Measurements from ENCODE around the gene RASA4B.

RASA4B gene

DNA sequence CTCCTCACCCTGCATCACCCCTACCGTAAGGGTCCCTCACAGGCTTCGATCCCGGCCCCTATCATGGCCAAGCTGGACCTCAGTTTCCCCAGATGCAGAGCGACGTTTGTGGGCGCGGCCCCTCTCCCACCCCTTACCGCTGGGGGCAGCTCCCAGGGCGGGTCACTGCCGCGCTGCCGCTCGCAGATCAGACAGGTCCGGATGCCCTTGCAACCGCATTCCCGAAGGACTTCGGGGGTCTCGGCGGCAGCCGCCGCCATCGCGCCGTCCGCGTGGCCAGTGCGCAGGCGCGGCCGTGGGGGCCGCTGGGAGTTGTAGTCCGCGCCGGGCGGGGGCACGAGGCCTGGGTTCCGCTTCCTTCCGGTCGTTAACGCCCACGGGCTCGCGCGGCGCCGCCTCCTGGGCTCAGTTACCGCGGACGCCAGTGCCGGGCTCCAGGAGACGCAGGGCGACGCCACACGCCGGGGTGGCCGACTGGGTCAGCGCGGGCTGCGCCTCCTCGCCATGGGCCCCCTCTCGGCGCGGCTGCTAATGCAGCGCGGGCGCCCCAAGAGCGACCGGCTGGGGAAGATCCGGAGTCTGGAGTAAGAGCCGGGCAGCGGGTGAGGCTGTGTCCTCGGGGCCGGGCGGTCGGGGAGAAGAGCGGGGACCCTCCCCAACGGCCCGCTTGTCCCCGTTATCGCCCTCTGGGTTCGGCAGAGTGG, 52.8 kb downstream of the RASA4B start, which contains the start of the genes ALKBH4 and LRWD1:
ALKBH4 (minus strand) TSS at position 287 of the 704 bp plus-strand sequence; CDS start at position 260, 27 bp downstream.
LRWD1 (plus strand) TSS at position 408 of the 704 bp plus-strand sequence; CDS start at position 505, 97 bp downstream.
- TF ChIP-seq, protein P1, sequence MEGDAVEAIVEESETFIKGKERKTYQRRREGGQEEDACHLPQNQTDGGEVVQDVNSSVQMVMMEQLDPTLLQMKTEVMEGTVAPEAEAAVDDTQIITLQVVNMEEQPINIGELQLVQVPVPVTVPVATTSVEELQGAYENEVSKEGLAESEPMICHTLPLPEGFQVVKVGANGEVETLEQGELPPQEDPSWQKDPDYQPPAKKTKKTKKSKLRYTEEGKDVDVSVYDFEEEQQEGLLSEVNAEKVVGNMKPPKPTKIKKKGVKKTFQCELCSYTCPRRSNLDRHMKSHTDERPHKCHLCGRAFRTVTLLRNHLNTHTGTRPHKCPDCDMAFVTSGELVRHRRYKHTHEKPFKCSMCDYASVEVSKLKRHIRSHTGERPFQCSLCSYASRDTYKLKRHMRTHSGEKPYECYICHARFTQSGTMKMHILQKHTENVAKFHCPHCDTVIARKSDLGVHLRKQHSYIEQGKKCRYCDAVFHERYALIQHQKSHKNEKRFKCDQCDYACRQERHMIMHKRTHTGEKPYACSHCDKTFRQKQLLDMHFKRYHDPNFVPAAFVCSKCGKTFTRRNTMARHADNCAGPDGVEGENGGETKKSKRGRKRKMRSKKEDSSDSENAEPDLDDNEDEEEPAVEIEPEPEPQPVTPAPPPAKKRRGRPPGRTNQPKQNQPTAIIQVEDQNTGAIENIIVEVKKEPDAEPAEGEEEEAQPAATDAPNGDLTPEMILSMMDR (IDR thresholded peaks at IDR 0.05; ENCODE audit: low read depth, low read length, missing control alignments): no peak
- peak within 1 kb of the TSS; percentile 100 for H3K4me3 ChIP-seq (replicated peaks; ENCODE audit: low read depth, low read length)
- peak; percentile 69 for DNase-seq (ENCODE audit: extremely low read depth, low read depth)

DNA sequence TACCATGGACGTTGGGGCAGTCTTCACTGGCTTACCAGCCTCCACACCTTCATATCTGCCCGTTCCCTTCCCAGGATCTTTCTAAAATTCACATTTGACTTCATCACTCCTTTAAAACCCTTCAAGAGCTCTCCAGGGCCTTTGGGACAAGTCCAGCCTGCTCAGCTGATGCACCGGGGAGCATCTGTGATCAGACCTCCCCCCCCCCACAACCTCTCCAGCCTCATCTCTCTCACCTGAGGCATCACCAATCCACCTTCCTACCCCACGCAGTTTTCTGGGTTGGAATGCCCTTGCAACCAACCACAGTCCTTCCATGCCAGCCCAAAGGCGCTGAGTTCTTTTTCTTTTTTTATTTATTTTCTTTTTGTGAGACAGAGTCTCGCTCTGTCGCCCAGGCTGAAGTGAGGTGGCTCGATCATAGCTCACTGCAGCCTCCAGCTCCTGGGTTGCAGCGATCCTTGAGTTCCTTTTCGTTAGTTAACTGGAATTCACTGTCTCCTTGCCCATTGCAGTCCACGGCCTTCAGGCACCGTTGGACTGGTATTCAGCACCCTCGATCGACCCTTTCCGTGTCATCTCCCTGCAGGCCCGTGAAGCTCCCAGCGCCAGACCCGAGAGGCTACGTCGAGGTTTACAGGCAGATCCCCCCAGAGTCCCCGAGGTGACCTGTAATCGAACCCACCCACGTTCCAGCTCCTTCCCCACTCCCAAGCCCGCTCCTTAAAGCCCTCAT, 53.6 kb downstream of the RASA4B start:
- TF ChIP-seq, protein P1 (IDR thresholded peaks at IDR 0.05; ENCODE audit: low read depth, low read length, missing control alignments): no peak
- peak overlapping the region; percentile 100 for H3K4me3 ChIP-seq (replicated peaks; ENCODE audit: low read depth, low read length)
- DNase-seq (ENCODE audit: extremely low read depth, low read depth): no peak

- TF ChIP-seq, protein P1 (IDR thresholded peaks at IDR 0.05; ENCODE audit: low read depth, low read length, missing control alignments): no peak
- no peak for DNase-seq (ENCODE audit: extremely low read depth, low read depth)
- no peak overlapping the region for H3K4me3 ChIP-seq (replicated peaks; ENCODE audit: low read depth, low read length)
Measured at GRCh38 chr7:102460467-102460866, 57.1 kb downstream of the RASA4B start.

GRCh38 chr7:102459221-102459844, 58.2 kb downstream of the RASA4B start:
- DNase-seq (ENCODE audit: extremely low read depth, low read depth): no peak
- TF ChIP-seq, protein P1 (IDR thresholded peaks at IDR 0.05; ENCODE audit: low read depth, low read length, missing control alignments): no peak
- no peak overlapping the region for H3K4me3 ChIP-seq (replicated peaks; ENCODE audit: low read depth, low read length)

DNA sequence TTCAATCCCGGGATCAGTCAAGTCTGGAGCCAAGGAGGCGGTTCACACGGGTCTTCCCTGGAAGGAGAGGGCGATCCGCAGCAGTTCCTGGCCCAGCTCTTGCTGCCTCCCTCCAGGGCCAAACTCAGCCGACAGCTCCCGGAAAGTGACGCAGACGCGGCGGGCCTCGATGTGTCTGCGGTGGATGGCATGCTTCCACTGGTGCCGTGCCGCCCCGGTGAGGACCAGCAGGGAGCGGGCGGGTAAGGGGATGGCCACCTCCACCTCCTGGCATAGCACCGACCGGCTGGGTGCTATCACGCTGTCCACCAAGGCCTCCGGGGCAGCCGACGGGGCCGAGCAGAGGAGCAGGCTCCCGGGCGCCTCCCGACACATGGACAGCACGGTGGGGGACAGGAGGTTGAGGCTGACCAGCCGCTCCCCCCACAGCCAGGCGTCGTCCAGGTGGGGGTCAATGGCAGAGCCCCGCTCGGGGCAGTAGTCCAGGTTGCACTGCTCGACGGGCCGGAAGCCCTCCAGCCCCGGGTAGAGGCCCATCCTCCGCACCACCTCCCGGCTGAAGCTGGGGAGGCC, 60.1 kb downstream of the RASA4B start:
- TF ChIP-seq, protein P1 (IDR thresholded peaks at IDR 0.05; ENCODE audit: low read depth, low read length, missing control alignments): no peak
- no peak overlapping the region for H3K4me3 ChIP-seq (replicated peaks; ENCODE audit: low read depth, low read length)
- no peak for DNase-seq (ENCODE audit: extremely low read depth, low read depth)

GRCh38 chr7:102456327-102456726, 61.2 kb downstream of the RASA4B start:
- no peak overlapping the region for H3K4me3 ChIP-seq (replicated peaks; ENCODE audit: low read depth, low read length)
- TF ChIP-seq, protein P1 (IDR thresholded peaks at IDR 0.05; ENCODE audit: low read depth, low read length, missing control alignments): no peak
- DNase-seq (ENCODE audit: extremely low read depth, low read depth): peak; percentile 44
